ENCODE data around the gene SLFN5.
A peak's percentile ranks its signal among the peaks of the same experiment; 100 is the strongest.
"Not testable (repeated sequence)": the region's sequence is repeated elsewhere in the genome, so short reads cannot be mapped to it uniquely, and the experiment has no call there.

The SLFN5 gene

DNA sequence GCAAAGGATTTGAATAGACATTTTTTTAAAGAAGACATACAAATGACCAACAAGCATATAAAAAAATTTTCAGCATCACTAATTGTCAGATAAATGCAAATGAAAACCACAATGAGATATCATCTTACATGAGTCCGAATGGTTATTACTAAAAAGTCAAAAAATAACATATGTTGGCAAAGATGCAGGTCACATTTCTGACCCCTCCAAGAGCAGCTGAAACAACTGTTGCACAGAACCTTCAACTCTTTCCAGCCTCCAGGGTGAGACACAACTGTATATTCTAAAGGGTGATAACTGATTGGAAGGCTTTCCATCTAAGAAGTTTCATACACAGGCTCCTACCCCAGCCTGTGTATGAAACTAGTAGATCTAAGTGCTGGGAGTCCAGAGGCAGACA, 51.9 kb downstream of the SLFN5 start:
- DNase-seq, result no peak

DNA sequence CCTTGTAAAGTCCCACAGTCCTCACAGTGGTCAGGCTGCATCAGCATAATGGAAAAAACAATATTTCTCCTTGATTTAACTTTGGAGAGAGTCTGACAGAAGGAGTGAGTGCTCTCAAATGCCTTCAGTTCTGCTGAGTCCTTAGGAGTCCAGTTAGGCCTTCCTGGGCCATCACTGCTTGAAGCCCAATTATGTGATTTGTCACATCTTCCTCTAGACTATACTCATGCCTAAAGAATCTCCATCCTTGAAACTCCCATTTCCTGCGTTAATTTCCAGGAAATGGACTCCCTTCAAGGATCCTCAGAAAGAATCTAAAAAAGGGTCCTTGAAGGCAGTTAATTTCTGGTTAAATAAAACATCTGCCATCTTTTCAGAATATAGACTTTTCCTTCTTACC, 52.8 kb downstream of the SLFN5 start:
- no peak for DNase-seq

DNA sequence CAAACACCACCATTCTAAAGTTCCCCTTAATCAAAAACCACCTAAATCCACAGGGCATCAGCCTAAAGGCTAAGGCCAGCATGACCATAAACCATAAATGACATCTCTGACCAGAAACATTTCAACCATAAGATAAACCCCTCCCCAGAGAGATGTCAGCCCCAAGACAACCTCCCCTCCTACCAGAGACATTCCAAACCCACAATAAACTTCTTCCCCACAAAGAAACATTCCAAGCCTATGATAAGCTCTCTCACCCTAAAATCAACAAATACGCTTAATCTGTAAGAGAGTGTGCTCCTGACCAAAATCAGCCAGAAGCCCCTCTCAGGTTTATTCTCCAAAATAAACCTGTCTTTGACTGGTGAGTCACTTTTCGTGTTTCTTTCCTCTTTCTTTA, 54.8 kb downstream of the SLFN5 start:
- DNase-seq, result no peak

DNA sequence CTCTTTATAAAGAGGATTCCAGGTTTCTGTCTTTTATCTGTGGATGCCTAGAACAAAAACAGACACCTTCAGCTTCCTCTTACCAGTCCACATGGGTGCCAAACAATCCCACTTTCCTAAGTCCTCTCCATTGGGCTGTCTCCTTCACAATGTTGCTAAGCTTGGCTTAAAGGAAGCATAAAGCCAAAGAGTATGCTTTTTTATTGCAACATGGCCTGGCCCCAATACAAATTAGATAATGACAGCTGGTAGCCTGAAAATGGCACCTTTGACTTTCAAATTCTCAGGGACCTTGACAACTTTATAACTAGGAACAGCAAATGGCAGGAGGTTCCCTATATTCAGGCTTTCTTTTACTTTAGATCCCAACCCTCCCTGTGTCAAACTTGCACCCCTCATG, 55.8 kb downstream of the SLFN5 start:
- no peak for DNase-seq

DNA sequence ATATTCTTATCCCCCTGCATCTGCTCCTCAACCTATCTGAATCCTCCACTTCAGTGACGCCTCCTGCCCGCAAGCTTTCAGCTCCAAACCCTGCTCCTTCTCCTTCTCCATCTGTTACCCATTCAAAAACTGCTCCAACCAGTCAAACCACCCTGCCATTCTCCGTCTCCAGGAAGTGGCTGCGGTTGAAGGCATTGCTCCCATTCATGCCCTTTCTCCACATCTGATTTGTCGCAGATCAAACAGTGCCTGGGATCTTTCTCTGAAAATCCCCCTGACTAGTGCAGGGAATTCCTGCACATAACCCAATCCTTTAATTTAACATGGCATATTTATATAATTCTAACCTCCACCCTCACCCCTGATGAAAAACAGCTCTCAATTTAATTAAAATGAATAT, 56.3 kb downstream of the SLFN5 start:
- no peak for DNase-seq

DNA sequence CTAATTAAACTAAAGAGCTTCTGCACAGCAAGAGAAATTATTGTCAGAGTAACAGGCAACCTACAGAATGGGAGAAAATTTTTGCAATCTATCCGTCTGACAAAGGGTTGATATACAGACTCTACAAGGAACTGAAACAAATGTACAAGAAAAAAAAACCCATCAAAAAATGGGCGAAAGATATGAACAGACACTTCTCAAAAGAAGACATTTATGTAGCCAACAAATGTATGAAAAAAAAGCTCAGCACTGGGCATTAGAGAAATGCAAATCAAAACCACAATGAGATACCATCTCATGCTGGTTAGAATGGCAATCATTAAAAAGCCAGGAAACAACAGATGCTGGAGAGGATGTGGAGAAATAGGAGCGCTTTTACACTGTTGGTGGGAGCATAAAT, 66.5 kb downstream of the SLFN5 start:
- not testable (repeated sequence) for DNase-seq

DNA sequence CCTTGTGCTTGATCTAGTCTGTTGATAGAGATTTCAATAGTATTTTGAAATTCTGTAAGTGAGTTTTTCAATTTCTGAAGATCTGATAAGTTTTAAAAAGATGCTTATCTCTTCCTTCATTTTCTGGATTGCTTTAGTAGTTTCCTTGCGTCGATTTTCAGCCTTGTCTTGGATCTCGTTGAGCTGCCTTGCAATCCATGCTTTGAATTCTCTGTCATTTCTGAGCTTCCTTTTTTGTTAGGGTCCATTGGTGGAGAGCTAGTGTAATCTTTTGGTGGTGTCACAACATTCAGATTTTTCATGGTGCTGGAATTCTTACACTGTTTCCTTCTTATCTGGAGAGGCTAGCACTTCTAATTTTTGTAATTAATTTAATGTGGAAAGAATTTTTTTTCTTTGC, 69.5 kb downstream of the SLFN5 start:
- DNase-seq, result no peak

DNA sequence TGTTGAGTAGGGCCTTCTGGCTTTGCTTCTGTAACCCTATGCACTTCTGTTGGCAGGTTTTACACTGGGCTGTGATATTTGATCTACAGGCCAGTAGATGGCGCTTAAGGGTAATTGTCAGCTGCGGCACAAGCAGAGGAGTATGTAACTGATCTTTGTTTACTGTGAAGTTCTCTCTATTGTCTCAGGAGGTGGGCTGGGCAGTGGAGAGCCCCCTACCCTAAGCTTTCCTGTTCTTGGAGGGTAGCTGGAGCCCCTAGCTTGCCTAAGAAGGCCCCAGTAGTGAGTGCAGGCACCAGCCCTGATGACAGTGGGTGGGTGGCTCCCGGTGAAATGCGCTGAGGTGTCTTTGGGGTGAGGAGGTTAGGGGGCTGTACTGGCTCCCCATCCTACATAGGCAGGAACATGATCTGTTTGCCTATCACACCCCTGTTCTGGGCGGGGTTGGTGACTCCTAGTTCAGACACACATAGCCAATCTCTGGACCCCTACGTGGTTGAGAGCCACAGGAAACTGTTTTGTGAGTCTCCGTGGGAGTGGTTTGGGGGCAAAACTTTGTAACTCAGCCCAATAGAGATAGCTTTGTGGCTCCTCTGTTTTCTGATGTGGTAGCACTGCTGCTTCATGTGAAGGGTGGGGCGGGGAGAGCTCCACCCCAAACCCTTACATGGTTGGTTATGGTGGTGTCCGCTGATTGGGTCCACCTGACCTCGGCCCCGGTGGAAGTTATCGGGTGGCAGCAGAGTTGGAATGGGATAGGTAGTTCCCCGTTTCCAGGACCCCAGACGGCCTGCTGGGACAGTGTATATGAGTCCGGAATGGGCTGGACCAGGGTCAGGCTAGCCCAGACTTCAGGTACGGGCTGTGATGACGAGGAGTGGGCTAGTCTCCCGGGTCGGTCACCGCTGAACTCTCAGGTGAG, 70.2 kb downstream of the SLFN5 start:
- peak; percentile 23 for DNase-seq

GRCh38 chr17:35313875-35314409, 71.1 kb downstream of the SLFN5 start:
- no peak for DNase-seq

DNA sequence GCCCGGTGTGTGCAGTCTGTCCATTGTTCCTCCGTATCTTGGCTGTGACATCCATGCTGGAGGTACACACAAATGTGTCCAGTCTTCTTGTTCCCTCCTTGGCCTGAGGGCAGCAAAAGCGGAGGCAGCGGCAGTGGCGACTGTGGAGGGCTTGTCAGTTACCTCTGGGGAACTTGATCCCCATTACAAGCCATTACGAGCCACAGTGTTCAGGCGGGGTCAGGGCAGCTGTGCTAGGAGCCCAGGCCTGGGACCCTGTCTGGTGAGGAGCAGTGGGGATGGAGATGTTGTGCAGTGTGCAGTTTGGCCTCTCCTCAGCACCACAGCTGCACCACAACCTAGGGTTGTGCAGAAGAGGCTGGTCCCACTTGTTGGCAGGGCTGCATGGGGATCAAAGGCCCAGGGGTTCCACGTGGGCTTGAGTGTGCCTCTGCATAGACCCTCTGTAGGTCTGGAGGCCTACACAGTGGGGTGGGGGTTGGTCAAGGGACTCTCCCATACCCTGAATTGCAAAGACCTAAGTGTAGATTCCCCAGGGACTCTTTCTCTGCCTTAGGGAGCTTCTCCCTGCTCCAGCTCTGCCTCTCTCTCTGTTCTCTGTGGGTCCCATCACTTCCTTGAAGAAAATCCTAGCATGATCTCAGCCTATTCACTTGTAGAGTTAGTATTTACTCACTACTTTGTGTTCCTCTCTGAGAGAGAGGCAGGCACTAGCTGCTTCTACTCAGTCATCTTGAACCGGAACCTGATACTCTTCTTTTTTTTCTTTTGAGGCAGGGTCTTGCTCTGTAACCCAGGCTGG, 71.7 kb downstream of the SLFN5 start:
- DNase-seq, result no peak

- DNase-seq, result no peak
Measured at GRCh38 chr17:35315283-35315682, 72.4 kb downstream of the SLFN5 start.

GRCh38 chr17:35315971-35316370, 73.1 kb downstream of the SLFN5 start:
- no peak for DNase-seq

- no peak for DNase-seq
Measured at GRCh38 chr17:35322749-35323148, 79.9 kb downstream of the SLFN5 start.

Measured in NCI-H1694 (cell line).